NCI-H1436 (cell line): ENCODE results near the gene SUFU.

Source experiments
- DNase-seq: peaks from one replicate; lab custom pipeline; 2025; lab: John Stamatoyannopoulos, UW

Gene SUFU

DNA sequence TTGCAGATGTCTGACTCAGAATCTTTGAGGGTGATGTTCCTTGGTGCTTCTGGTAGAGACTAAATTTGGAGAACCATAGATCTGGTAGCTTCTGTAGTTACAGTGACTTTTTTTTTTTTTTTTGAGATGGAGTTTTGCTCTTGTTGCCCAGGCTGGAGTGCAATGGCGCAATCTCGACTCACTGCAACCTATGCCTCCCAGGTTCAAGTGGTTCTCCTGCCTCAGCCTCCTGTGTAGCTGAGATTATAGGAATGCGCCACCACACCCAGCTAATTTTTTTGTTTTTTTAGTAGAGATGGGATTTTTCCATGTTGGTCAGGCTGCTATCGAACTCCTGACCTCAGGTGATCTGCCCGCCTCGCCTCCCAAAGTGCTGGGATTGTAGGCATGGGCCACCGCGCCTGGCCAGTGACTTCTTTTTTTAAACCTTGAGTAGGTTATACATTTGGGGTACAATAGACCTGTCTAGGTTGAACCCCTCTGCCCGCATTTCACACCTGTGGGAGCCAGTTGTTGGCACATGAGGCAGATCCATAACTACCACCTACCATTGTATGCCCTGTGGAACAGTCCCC is 47.0 kb downstream of the SUFU start:
- no peak for DNase-seq

GRCh38 chr10:102552533-102552932 is 48.8 kb downstream of the SUFU start:
- DNase-seq = no peak

- DNase-seq = no peak
Observed at GRCh38 chr10:102553771-102554170, 50.0 kb downstream of the SUFU start.

DNA sequence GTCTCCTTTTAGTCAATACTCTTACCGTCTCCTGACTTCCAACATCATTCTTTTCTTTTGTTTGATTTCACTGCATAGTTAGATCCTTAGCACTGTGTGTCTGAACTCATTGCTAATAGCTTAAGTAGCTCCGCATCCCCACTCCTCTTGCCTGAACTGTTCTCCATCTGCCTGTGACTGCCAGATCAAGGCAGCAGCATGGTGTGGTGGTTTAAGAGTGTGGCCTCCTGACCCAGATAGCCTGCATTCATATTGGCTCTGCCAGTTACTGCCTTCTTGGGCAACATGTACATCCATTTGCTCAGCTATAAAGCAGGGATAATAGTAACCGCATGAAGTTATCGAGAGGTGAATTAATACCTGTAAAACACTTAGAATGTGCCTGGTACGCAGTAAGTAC is 50.8 kb downstream of the SUFU start:
- DNase-seq = no peak

- DNase-seq = no peak
Observed at GRCh38 chr10:102555781-102556328, 52.1 kb downstream of the SUFU start.

DNA sequence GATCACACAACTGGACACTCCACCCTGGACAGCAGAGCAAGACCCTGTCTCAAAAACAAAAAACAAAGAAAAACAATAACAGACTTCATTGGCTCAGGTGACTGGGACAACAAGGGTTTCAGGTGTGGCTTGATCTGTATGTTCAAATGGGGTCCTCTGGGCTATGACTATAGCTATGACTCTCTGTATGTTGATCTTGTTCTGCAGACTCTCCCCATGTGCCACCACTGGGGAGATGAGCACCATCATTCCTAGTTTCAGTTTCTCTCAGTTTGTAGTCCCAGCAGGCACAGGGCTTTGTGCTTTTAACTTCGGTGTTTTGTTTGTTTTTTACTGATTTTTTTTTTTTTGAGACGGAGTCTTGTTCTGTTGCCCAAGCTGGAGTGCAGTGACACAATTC is 53.8 kb downstream of the SUFU start:
- DNase-seq = no peak

- no peak for DNase-seq
Observed at GRCh38 chr10:102559764-102560163, 56.0 kb downstream of the SUFU start.

GRCh38 chr10:102564209-102564834 is 60.5 kb downstream of the SUFU start:
- no peak for DNase-seq

DNA sequence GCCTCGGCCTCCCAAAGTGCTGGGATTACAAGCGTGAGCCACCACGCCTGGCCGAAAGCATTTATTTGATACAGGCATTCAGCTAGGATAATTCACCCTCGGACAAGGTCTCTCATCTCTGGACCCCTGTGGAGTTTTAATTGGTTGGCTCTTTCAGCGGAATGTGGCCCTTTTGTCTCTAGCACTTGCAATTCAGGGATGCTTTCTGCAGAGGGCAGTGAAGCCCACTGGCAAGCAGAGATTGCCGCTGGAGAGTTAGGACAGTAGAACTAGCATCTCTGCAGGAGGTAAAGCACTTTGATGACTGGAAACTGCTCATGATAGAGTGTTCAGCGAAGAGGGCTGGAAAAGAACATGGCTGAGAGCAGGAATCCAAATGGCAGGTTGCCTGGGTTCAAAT is 62.0 kb downstream of the SUFU start:
- no peak for DNase-seq

- DNase-seq = no peak
Observed at GRCh38 chr10:102578782-102579181, 75.0 kb downstream of the SUFU start.

- no peak for DNase-seq
Observed at GRCh38 chr10:102579328-102579727, 75.6 kb downstream of the SUFU start.

GRCh38 chr10:102580230-102580629 is 76.5 kb downstream of the SUFU start:
- no peak for DNase-seq

DNA sequence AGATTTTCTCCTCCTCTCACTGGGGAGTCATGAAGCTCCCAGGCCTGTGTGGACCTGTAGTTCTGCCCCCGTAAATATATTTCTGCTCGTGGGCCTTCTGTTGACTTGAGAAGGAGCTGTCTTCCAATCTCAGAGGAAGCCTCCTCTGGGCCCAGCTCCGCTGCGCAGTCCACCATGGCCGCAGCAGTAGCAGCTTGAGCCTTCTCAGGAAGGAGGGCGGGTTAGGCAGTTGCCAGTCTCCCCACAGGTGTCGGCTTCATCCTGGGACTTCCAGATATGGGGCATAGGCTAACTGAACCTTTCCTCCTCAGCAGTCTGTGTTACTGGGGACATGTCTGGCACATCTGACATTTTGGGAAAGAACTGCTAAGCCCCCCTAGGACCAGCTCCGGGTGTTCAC is 77.6 kb downstream of the SUFU start:
- no peak for DNase-seq

- DNase-seq = no peak
Observed at GRCh38 chr10:102581981-102582580, 78.3 kb downstream of the SUFU start.

DNA sequence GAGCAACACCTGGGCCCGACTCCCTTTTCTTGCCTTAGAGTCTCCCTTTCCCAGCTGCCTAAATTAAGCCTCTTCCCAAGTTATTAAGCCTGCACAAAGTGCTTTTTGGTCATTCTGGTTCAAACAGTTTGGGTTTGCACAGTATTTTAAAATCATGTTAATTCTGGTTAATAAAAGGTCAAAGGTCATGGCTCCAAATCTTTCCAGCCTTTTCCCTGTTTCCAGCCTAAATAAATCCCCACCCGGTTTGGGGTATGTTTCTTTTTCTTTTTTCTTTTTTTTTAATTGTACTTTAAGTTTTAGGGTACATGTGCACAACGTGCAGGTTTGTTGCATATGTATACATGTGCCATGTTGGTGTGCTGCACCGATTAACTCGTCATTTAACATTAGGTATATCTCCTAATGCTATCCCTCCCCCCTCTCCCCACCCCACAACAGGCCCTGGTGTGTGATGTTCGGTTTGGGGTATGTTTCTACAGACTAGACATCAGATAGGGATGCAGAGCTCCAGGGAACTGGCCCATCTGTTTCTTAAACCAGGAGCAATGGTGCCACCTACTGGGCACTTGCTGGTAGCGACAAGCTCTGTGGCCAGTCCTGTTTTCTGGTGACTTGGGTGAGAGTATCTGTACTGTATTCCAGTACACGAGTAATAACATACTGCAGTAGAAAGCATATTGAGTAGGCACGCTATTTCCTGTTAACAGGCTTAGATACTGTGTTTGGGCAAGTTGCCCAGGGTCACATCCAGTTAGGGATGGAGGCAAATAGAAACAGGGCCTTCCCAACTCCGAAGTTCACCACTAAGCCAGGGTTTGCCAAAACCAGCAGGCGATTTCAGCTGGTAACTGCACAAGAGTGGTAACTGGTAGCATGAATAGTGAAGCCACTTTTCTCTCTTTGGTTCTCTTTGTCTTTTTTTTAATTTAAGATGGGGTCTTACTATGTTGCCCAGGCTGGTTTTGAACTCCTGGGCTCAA is 80.0 kb downstream of the SUFU start:
- DNase-seq = peak; percentile 80

- DNase-seq = no peak
Observed at GRCh38 chr10:102585026-102585425, 81.3 kb downstream of the SUFU start.

DNA sequence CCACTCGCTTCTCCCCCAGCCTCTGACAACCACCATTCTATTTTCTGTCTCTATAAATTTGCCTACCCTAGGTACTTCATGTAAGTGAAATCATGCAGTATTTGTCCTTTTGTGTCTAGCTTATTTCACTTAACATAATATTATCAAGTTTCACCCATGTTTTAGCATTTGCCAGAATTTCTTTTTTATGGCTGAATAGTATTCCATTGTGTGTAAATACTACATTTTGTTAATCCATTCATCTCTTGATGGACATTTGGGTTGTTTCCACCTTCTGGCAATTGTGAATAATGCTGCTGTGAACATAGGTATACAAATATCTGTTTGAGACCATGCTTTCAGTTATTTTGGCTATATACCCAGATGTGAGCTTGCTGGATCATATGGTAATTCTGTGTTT is 83.1 kb downstream of the SUFU start:
- no peak for DNase-seq

GRCh38 chr10:102588875-102589274 is 85.1 kb downstream of the SUFU start:
- DNase-seq = no peak

DNA sequence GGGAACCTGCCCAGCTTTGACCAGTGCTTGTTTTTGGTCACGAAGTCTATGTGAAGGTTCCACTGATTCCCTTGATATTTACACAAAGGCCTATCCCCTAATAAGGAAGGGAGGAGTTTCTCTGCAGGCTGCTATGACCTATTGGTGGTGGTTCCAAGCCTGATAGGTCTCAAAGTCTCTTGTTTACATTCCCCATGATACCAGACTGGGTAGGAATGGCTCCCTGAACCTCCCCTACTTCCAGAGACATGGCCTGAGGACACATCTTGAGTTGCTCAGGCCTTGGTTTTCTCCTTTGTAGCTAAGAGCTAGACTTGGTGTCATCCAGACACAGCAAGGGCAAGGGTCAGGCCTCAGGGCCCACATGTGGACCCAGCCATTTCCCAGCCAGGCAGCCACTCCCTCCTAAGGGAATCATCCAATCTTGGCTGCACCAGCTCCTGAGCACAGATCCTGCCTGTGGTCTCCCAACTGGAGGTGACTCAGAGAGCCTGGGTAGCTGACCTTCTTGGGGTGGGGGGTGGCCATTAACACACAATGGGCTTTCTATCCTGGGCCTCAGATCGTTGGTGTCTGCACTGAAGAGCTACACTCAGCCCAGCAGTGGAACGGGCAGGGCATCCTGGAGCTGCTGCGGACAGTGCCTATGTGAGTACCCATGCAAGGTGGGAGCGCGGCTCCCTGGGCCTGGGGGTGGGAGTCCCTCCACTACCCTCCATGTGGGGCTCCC is 89.5 kb downstream of the SUFU start:
- DNase-seq = no peak

- DNase-seq = no peak
Observed at GRCh38 chr10:102593804-102594079, 90.0 kb downstream of the SUFU start.

DNA sequence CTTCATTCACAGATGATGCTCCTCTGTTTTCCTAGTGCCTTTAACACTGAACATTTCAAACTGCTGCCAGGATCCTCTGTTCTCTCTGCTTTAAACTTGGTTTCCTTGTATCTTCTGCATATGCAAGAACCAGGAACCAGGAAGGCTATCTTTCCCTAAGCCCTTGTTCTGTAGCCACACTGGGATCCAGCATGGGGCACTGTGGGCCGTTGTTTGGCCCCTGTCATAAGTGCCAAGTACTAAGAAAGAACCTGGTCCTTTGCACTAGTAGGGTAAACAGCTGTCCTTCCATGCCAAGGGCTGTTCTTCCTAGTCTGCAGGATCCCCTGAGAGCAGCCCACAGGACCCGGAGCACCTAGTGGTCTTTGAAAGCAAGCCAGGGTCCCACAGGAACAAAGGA is 91.5 kb downstream of the SUFU start:
- no peak for DNase-seq

GRCh38 chr10:102595897-102596296 is 92.1 kb downstream of the SUFU start:
- no peak for DNase-seq
